ENCODE data around the gene MKKS.

Gene MKKS

DNA sequence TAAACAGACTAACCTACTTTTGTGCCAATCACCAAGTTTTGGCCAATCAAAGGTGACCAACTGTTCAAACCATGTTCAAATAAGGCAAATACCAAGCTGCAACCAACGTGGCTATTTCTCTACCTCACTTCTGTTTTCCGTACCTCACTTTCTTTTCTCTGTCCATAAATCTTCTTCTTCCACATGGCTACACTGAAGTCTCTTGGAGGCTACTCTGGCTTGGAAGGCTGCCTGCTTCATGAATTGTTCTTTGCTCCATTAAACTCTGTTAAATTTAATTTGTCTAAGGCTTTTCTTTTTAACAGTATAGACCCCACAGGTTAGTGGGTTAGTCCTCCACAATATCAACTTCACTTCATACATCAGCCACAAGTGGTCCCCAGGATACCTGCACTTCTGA is 58.8 kb downstream of the MKKS start:
- H3K4me1 ChIP-seq (ENCODE audit: insufficient read depth, low read length, poor library complexity, severe bottlenecking), result no peaks in the 10 kb centered on the region
- no peak overlapping the region for H3K4me2 ChIP-seq (ENCODE audit: low read depth, low read length, poor library complexity, severe bottlenecking)
- H3K9ac ChIP-seq (ENCODE audit: low read depth, low read length, poor library complexity, severe bottlenecking), result no peak overlapping the region
- TF ChIP-seq, protein P1, sequence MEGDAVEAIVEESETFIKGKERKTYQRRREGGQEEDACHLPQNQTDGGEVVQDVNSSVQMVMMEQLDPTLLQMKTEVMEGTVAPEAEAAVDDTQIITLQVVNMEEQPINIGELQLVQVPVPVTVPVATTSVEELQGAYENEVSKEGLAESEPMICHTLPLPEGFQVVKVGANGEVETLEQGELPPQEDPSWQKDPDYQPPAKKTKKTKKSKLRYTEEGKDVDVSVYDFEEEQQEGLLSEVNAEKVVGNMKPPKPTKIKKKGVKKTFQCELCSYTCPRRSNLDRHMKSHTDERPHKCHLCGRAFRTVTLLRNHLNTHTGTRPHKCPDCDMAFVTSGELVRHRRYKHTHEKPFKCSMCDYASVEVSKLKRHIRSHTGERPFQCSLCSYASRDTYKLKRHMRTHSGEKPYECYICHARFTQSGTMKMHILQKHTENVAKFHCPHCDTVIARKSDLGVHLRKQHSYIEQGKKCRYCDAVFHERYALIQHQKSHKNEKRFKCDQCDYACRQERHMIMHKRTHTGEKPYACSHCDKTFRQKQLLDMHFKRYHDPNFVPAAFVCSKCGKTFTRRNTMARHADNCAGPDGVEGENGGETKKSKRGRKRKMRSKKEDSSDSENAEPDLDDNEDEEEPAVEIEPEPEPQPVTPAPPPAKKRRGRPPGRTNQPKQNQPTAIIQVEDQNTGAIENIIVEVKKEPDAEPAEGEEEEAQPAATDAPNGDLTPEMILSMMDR (conservative IDR thresholded peaks at IDR 0.05; ENCODE audit: low read length), result no peak
- no peak for TF ChIP-seq EZH2phosphoT487 (IDR thresholded peaks at IDR 0.05; ENCODE audit: borderline replicate concordance)
- no peaks in the 10 kb centered on the region for H3K9me2 ChIP-seq (replicated peaks; ENCODE audit: low read depth, low read length)
- no peaks in the 10 kb centered on the region for H3K79me2 ChIP-seq (ENCODE audit: insufficient read depth, low read length)
- no peaks in the 10 kb centered on the region for H3K27me3 ChIP-seq (ENCODE audit: insufficient read depth, low read length, poor library complexity, severe bottlenecking)
- H3K4me3 ChIP-seq (ENCODE audit: low read length, poor library complexity, severe bottlenecking), result no peak overlapping the region
- H3F3A ChIP-seq (ENCODE audit: low read depth), result no peaks in the 10 kb centered on the region
- no peaks in the 10 kb centered on the region for H3K9me3 ChIP-seq (ENCODE audit: insufficient read depth, low read depth, low read length)
- H4K20me1 ChIP-seq (ENCODE audit: insufficient read depth, low read length, poor library complexity, severe bottlenecking), result no peaks in the 10 kb centered on the region
- H2AFZ ChIP-seq (ENCODE audit: low read length), result no peak overlapping the region
- no peaks in the 10 kb centered on the region for H3K36me3 ChIP-seq (ENCODE audit: insufficient read depth, low read length)

DNA sequence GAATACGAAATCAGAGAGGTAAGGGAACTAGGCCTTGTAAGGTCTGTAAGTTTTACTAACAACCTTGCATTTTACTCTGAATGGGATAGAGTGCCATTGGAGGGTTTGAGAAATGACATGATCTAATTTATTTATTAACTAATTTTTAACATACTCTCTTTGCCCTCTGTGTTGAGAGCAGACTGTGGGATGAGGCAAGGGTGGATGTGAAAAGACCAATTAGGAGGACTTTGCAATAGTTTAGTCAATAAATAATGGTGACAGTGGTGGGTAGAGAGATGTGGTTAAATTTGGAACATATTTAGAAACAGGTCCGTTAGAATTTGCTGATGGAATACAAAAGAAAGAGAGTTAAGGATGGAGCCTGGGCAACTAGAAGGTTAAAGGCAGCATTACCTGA is 60.0 kb downstream of the MKKS start:
- no peaks in the 10 kb centered on the region for H3K9me3 ChIP-seq (ENCODE audit: insufficient read depth, low read depth, low read length)
- no peaks in the 10 kb centered on the region for H3F3A ChIP-seq (ENCODE audit: low read depth)
- no peaks in the 10 kb centered on the region for H3K27me3 ChIP-seq (ENCODE audit: insufficient read depth, low read length, poor library complexity, severe bottlenecking)
- no peaks in the 10 kb centered on the region for H3K4me1 ChIP-seq (ENCODE audit: insufficient read depth, low read length, poor library complexity, severe bottlenecking)
- H3K9me2 ChIP-seq (replicated peaks; ENCODE audit: low read depth, low read length), result no peaks in the 10 kb centered on the region
- TF ChIP-seq EZH2phosphoT487 (IDR thresholded peaks at IDR 0.05; ENCODE audit: borderline replicate concordance), result no peak
- TF ChIP-seq, protein P1 (conservative IDR thresholded peaks at IDR 0.05; ENCODE audit: low read length), result no peak
- H3K4me3 ChIP-seq (ENCODE audit: low read length, poor library complexity, severe bottlenecking), result no peak overlapping the region
- no peak overlapping the region for H3K9ac ChIP-seq (ENCODE audit: low read depth, low read length, poor library complexity, severe bottlenecking)
- H3K36me3 ChIP-seq (ENCODE audit: insufficient read depth, low read length), result no peaks in the 10 kb centered on the region
- H3K4me2 ChIP-seq (ENCODE audit: low read depth, low read length, poor library complexity, severe bottlenecking), result no peak overlapping the region
- H2AFZ ChIP-seq (ENCODE audit: low read length), result no peak overlapping the region
- H4K20me1 ChIP-seq (ENCODE audit: insufficient read depth, low read length, poor library complexity, severe bottlenecking), result no peaks in the 10 kb centered on the region
- no peaks in the 10 kb centered on the region for H3K79me2 ChIP-seq (ENCODE audit: insufficient read depth, low read length)

DNA sequence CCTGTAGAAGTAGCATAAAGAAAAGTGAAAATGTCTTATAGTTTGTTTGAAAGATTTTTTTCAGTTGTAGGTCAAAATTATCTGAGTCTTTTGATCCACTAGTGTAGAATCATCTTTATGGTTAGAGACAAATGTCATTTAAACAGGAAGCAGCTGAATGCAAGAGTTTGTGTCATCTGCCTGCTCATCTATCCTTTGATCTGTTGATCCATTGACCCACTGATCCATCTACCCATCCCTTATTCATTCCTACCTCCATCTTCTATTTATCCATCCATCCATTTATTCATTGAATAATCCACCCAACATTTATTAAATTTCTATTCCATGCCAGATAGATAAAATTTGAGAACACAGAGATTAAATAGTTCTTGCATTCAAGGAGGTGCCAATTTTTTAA is 62.6 kb downstream of the MKKS start:
- no peaks in the 10 kb centered on the region for H3K27me3 ChIP-seq (ENCODE audit: insufficient read depth, low read length, poor library complexity, severe bottlenecking)
- H2AFZ ChIP-seq (ENCODE audit: low read length), result no peak overlapping the region
- no peaks in the 10 kb centered on the region for H3K9me2 ChIP-seq (replicated peaks; ENCODE audit: low read depth, low read length)
- H3K4me2 ChIP-seq (ENCODE audit: low read depth, low read length, poor library complexity, severe bottlenecking), result no peak overlapping the region
- H3F3A ChIP-seq (ENCODE audit: low read depth), result no peaks in the 10 kb centered on the region
- H3K9me3 ChIP-seq (ENCODE audit: insufficient read depth, low read depth, low read length), result no peaks in the 10 kb centered on the region
- no peak overlapping the region for H3K4me3 ChIP-seq (ENCODE audit: low read length, poor library complexity, severe bottlenecking)
- no peaks in the 10 kb centered on the region for H3K36me3 ChIP-seq (ENCODE audit: insufficient read depth, low read length)
- no peak overlapping the region for H3K9ac ChIP-seq (ENCODE audit: low read depth, low read length, poor library complexity, severe bottlenecking)
- no peaks in the 10 kb centered on the region for H3K79me2 ChIP-seq (ENCODE audit: insufficient read depth, low read length)
- TF ChIP-seq, protein P1 (conservative IDR thresholded peaks at IDR 0.05; ENCODE audit: low read length), result no peak
- no peak for TF ChIP-seq EZH2phosphoT487 (IDR thresholded peaks at IDR 0.05; ENCODE audit: borderline replicate concordance)
- no peaks in the 10 kb centered on the region for H4K20me1 ChIP-seq (ENCODE audit: insufficient read depth, low read length, poor library complexity, severe bottlenecking)
- no peaks in the 10 kb centered on the region for H3K4me1 ChIP-seq (ENCODE audit: insufficient read depth, low read length, poor library complexity, severe bottlenecking)
